Measurements from ENCODE around the gene GPX2. TPM values are rescaled to one million over a fixed set of nuclear protein-coding genes. Genes with fewer than 3 reads are reported as not detected.

The GPX2 gene
- total RNA-seq, 8 experiments from 2014 or later: 0.50 to 1.8 (median 0.92) TPM; not detected in 1

- no peak for ATAC-seq (replicated peaks in 6 of 8)
- in situ Hi-C loops (cut with MboI; ENCODE audit: low pct_unique_long_range_greater_than_20kb in 2 of 9, low sequenced_read_pairs in 9 of 9, unreplicated experiment in 9 of 9): no loop called here
- Histone ChIP-seq H3K27ac (no peak overlapping the region), H3K4me3 (no peak overlapping the region), H3K4me1 (replicated peaks in 1 of 2) (no peaks in the 10 kb centered on the region)
- 88 to 100% (median 97%) methylated on average over 1 to 3 of the region's 3 CpGs for WGBS, 10 experiments
These were observed 12.3 kb downstream of the GPX2 start for GRCh38 chr14:64930085-64930843.

GRCh38 chr14:64929014-64929359 is 13.6 kb downstream of the GPX2 start:
- WGBS, 10 experiments: 8 to 100% (median 74%) methylated on average over 3 of the region's 3 CpGs; no CpG with 5 or more reads in 1 of the 10 experiments
- no peak overlapping the region for H3K4me3 ChIP-seq
- H3K4me1 ChIP-seq (replicated peaks in 1 of 2): no peaks in the 10 kb centered on the region
- peak in 4 of 8 experiments; percentile 39 to 91 (median 82) for ATAC-seq (replicated peaks in 6 of 8)
- H3K27ac ChIP-seq: no peak overlapping the region
- in situ Hi-C loops (cut with MboI; ENCODE audit: low pct_unique_long_range_greater_than_20kb in 2 of 9, low sequenced_read_pairs in 9 of 9, unreplicated experiment in 9 of 9): no loop called here

GRCh38 chr14:64928239-64929013 is 14.1 kb downstream of the GPX2 start:
- no peak for ATAC-seq (replicated peaks in 6 of 8)
- WGBS, 10 experiments: 78 to 98% (median 87%) methylated on average over 1 to 7 of the region's 7 CpGs
- Histone ChIP-seq H3K4me1 (replicated peaks in 1 of 2) (no peaks in the 10 kb centered on the region), H3K4me3 (no peak overlapping the region), H3K27ac (no peak overlapping the region)
- in situ Hi-C loops (cut with MboI; ENCODE audit: low pct_unique_long_range_greater_than_20kb in 2 of 9, low sequenced_read_pairs in 9 of 9, unreplicated experiment in 9 of 9): no loop called here

- no peak for ATAC-seq (replicated peaks in 6 of 8)
- no peak overlapping the region for H3K27ac ChIP-seq
- WGBS, 10 experiments: 60 to 100% (median 88%) methylated on average over 1 to 3 of the region's 3 CpGs
- in situ Hi-C loops (cut with MboI; ENCODE audit: low pct_unique_long_range_greater_than_20kb in 2 of 9, low sequenced_read_pairs in 9 of 9, unreplicated experiment in 9 of 9): no loop called here
- no peak overlapping the region for H3K4me3 ChIP-seq
- H3K4me1 ChIP-seq (replicated peaks in 1 of 2): no peaks in the 10 kb centered on the region
These were observed 15.5 kb downstream of the GPX2 start for GRCh38 chr14:64927031-64927430.

GRCh38 chr14:64926398-64926995 is 16.0 kb downstream of the GPX2 start:
- no peak overlapping the region for H3K27ac ChIP-seq

GRCh38 chr14:64923015-64923414 is 19.5 kb downstream of the GPX2 start:
- no peak overlapping the region for H3K27ac ChIP-seq
- WGBS, 10 experiments: 71 to 100% (median 98%) methylated on average over 1 to 3 of the region's 3 CpGs; no CpG with 5 or more reads in 2 of the 10 experiments
- no peak overlapping the region for H3K4me3 ChIP-seq
- ATAC-seq (replicated peaks in 6 of 8): no peak
- H3K4me1 ChIP-seq (replicated peaks in 1 of 2): no peaks in the 10 kb centered on the region
- in situ Hi-C loops (cut with MboI; ENCODE audit: low pct_unique_long_range_greater_than_20kb in 2 of 9, low sequenced_read_pairs in 9 of 9, unreplicated experiment in 9 of 9): no loop called here

More at GRCh38 chr14:64926398-64926995, 16.0 kb downstream of the GPX2 start:
- Histone ChIP-seq H3K4me3 (no peak overlapping the region), H3K4me1 (replicated peaks in 1 of 2) (no peaks in the 10 kb centered on the region)
- in situ Hi-C loops (cut with MboI; ENCODE audit: low pct_unique_long_range_greater_than_20kb in 2 of 9, low sequenced_read_pairs in 9 of 9, unreplicated experiment in 9 of 9): no loop called here
- WGBS, 10 experiments: 55 to 100% (median 89%) methylated on average over 1 to 4 of the region's 4 CpGs; no CpG with 5 or more reads in 1 of the 10 experiments
- no peak for ATAC-seq (replicated peaks in 6 of 8)

GRCh38 chr14:64920465-64920864 is 22.1 kb downstream of the GPX2 start:
- in situ Hi-C loops (cut with MboI; ENCODE audit: low pct_unique_long_range_greater_than_20kb in 2 of 9, low sequenced_read_pairs in 9 of 9, unreplicated experiment in 9 of 9): no loop called here
- ATAC-seq (replicated peaks in 6 of 8): no peak
- WGBS, 10 experiments: 25 to 100% (median 80%) methylated on average over 1 to 2 of the region's 2 CpGs; no CpG with 5 or more reads in 1 of the 10 experiments

GRCh38 chr14:64919618-64920017 is 22.9 kb downstream of the GPX2 start:
- ATAC-seq (replicated peaks in 6 of 8): no peak
- no peak overlapping the region for H3K4me3 ChIP-seq
- 79 to 97% (median 92%) methylated on average over 2 to 5 of the region's 5 CpGs for WGBS, 10 experiments
- in situ Hi-C loops (cut with MboI; ENCODE audit: low pct_unique_long_range_greater_than_20kb in 2 of 9, low sequenced_read_pairs in 9 of 9, unreplicated experiment in 9 of 9): no loop called here
- H3K27ac ChIP-seq: no peak overlapping the region
- H3K4me1 ChIP-seq (replicated peaks in 1 of 2): peaks cover 4 to 8% of the 10 kb centered on the region in 2 donors

More at GRCh38 chr14:64920465-64920864, 22.1 kb downstream of the GPX2 start:
- H3K27ac ChIP-seq: no peak overlapping the region
- peaks cover 0 to 3% of the 10 kb centered on the region in 2 donors for H3K4me1 ChIP-seq (replicated peaks in 1 of 2)
- H3K4me3 ChIP-seq: no peak overlapping the region

- no peak for ATAC-seq (replicated peaks in 6 of 8)
- in situ Hi-C loops (cut with MboI; ENCODE audit: low pct_unique_long_range_greater_than_20kb in 2 of 9, low sequenced_read_pairs in 9 of 9, unreplicated experiment in 9 of 9): no loop called here
These were observed 23.3 kb downstream of the GPX2 start for GRCh38 chr14:64919215-64919614.

GRCh38 chr14:64918216-64918615 is 24.3 kb downstream of the GPX2 start:
- in situ Hi-C loops (cut with MboI; ENCODE audit: low pct_unique_long_range_greater_than_20kb in 2 of 9, low sequenced_read_pairs in 9 of 9, unreplicated experiment in 9 of 9): no loop called here
- ATAC-seq (replicated peaks in 6 of 8): no peak
- Histone ChIP-seq H3K27ac (no peak overlapping the region), H3K4me3 (no peak overlapping the region), H3K4me1 (replicated peaks in 1 of 2) (peaks cover 4 to 8% of the 10 kb centered on the region in 2 donors)
- 64 to 100% (median 90%) methylated on average over 1 to 4 of the region's 4 CpGs for WGBS, 10 experiments

More at GRCh38 chr14:64919215-64919614, 23.3 kb downstream of the GPX2 start:
- Histone ChIP-seq H3K27ac (no peak overlapping the region), H3K4me1 (replicated peaks in 1 of 2) (peaks cover 4 to 8% of the 10 kb centered on the region in 2 donors), H3K4me3 (no peak overlapping the region)

- in situ Hi-C loops (cut with MboI; ENCODE audit: low pct_unique_long_range_greater_than_20kb in 2 of 9, low sequenced_read_pairs in 9 of 9, unreplicated experiment in 9 of 9): no loop called here
- 100% methylated on average over 1 to 2 of the region's 2 CpGs; no CpG with 5 or more reads in 2 of the 10 experiments for WGBS, 10 experiments
- H3K27ac ChIP-seq: no peak overlapping the region
- no peak for ATAC-seq (replicated peaks in 6 of 8)
- no peak overlapping the region for H3K4me3 ChIP-seq
- H3K4me1 ChIP-seq (replicated peaks in 1 of 2): peaks cover 4 to 8% of the 10 kb centered on the region in 2 donors
These were observed 26.7 kb downstream of the GPX2 start for GRCh38 chr14:64915797-64916196.

- Histone ChIP-seq H3K4me3 (peak overlapping the region; percentile 93 to 100 (median 94)), H3K27ac (peak overlapping the region; percentile 91 to 96), H3K4me1 (replicated peaks in 1 of 2) (peaks cover 4 to 8% of the 10 kb centered on the region in 2 donors)
- in situ Hi-C loops (cut with MboI; ENCODE audit: low pct_unique_long_range_greater_than_20kb in 2 of 9, low sequenced_read_pairs in 9 of 9, unreplicated experiment in 9 of 9): no loop called here
- ATAC-seq (replicated peaks in 6 of 8): no peak
- WGBS, 10 experiments: 0 to 40% (median 20%) methylated on average over 1 to 4 of the region's 4 CpGs; no CpG with 5 or more reads in 2 of the 10 experiments
These were observed 27.5 kb downstream of the GPX2 start for GRCh38 chr14:64915029-64915424.

Data from motor neuron (in vitro differentiated cells).